GM18519 (cell line): ENCODE data around the gene ZNF618.

ENCODE experiments used
- ATAC-seq: cut with Tn5 transposase; IDR thresholded peaks from one replicate; pipeline ENCODE4 v1.9.1; 2021; ENCODE audit warnings: mild to moderate bottlenecking, moderate library complexity; ENCODE audit not compliant: unreplicated experiment, low FRiP score

The ZNF618 gene

GRCh38 chr9:113998525-113999255 is 122.6 kb downstream of the ZNF618 start:
- no peak for ATAC-seq

- no peak for ATAC-seq
Measured at GRCh38 chr9:113999256-114000062, 123.3 kb downstream of the ZNF618 start.

- no peak for ATAC-seq
Measured at GRCh38 chr9:114000063-114000454, 124.0 kb downstream of the ZNF618 start.

- no peak for ATAC-seq
Measured at GRCh38 chr9:114000671-114001409, 124.7 kb downstream of the ZNF618 start.

- no peak for ATAC-seq
Measured at GRCh38 chr9:114001410-114001685, 125.2 kb downstream of the ZNF618 start.

GRCh38 chr9:114001794-114002261 is 125.7 kb downstream of the ZNF618 start:
- no peak for ATAC-seq

- ATAC-seq = no peak
Measured at GRCh38 chr9:114002271-114002985, 126.3 kb downstream of the ZNF618 start.

GRCh38 chr9:114002986-114003350 is 126.9 kb downstream of the ZNF618 start:
- no peak for ATAC-seq

- ATAC-seq = no peak
Measured at GRCh38 chr9:114003351-114003750, 127.2 kb downstream of the ZNF618 start.

GRCh38 chr9:114003758-114004157 is 127.6 kb downstream of the ZNF618 start:
- ATAC-seq = no peak

GRCh38 chr9:114004221-114004716 is 128.2 kb downstream of the ZNF618 start:
- ATAC-seq = no peak

- no peak for ATAC-seq
Measured at GRCh38 chr9:114005371-114006154, 129.5 kb downstream of the ZNF618 start.

- no peak for ATAC-seq
Measured at GRCh38 chr9:114006155-114006550, 130.0 kb downstream of the ZNF618 start.

GRCh38 chr9:114006931-114007691 is 131.0 kb downstream of the ZNF618 start:
- no peak for ATAC-seq

- no peak for ATAC-seq
Measured at GRCh38 chr9:114007991-114008666, 132.0 kb downstream of the ZNF618 start.

GRCh38 chr9:114008667-114009410 is 132.7 kb downstream of the ZNF618 start:
- no peak for ATAC-seq

GRCh38 chr9:114011313-114011712 is 135.2 kb downstream of the ZNF618 start:
- ATAC-seq = no peak

GRCh38 chr9:114012126-114012525 is 136.0 kb downstream of the ZNF618 start:
- no peak for ATAC-seq
